Pancreas (tissue), 10 donors: Measurements from ENCODE around the gene DTD1. TPM values are rescaled to one million over a fixed set of nuclear protein-coding genes. Genes with fewer than 3 reads are reported as not detected.

Experiments used
- ATAC-seq, 4 donors: fragments of 200-7000 bp; cut with Tn5 transposase; one replicate each; pipeline versions ENCODE4 v1.8.0 to v1.9.1; 2020; ENCODE audit warnings: mild to moderate bottlenecking in 4 of 4, moderate library complexity in 4 of 4
- DNase-seq, 6 donors: peaks; one replicate each; pipeline ENCODE4 v3.0.0-alpha.2; 2020
- FAIRE-seq: peaks from 2 replicates; lab custom pipeline; 2012; peaks lifted over from hg19 to GRCh38; lab: Jason Lieb, UNC
- H3K27ac ChIP-seq, 4 donors: fragments of 200-600 bp; sonication (generic); 1 replicate in 3 of 4; 2 replicates in 1 of 4; pipeline versions ENCODE4 v1.5.0 to v1.8.0; 2020
- H3K27me3 ChIP-seq, 4 donors: fragments of 200-600 bp; one replicate each; pipeline ENCODE4 v1.8.0; 2021
- H3K36me3 ChIP-seq, 3 donors: fragments of 200-600 bp; sonication (generic) in 1 of 3; one replicate each; pipeline versions ENCODE4 v1.5.0 to v1.8.0; 2020 to 2021
- H3K4me1 ChIP-seq, 3 donors: fragments of 200-600 bp; one replicate each; pipeline ENCODE4 v1.8.0; 2021
- H3K4me3 ChIP-seq, 4 donors: fragments of 200-600 bp; sonication (generic) in 2 of 4; one replicate each; pipeline versions ENCODE4 v1.5.0 to v1.8.0; 2020 to 2021
- H3K9me3 ChIP-seq, 4 donors: fragments of 200-600 bp; one replicate each; pipeline ENCODE4 v1.8.0; 2021
- WGBS, 2 donors: extraction: QIAGEN DNeasy Blood & Tissue Kit; methylation state at CpG; one replicate each; pipeline ENCODE4 v1.1.7; 2013; 5-methylcytosine and 5-hydroxymethylcytosine counted together
- intact Hi-C, 3 donors: fragments of 100-400 bp; cut with DNase I; formaldehyde crosslinking; loops; one replicate each; pipeline versions ENCODE4 v1.11.1 to v1.14.2; 2022
- polyA plus RNA-seq, 2 donors: library from polyadenylated mRNA; stranded (reverse); fragments of 200-250 nt; gene quantifications; one replicate each; pipeline ENCODE4 v1.2.3, GENCODE V29; 2013
- total RNA-seq, 6 donors: library from RNA; stranded (reverse); fragmentation: NEBNext Ultra II Directional in 4 of 6; extraction: Animal tissue kit (Norgen Biotek cat#: 25700) in 4 of 6; gene quantifications; one replicate each; pipeline versions ENCODE4 v1.2.1 to v1.2.4, GENCODE V29; 2021 to 2023
- TF ChIP-seq, protein P1 (sequence below), 4 donors: fragments of 200-600 bp; sonication (generic) in 3 of 4; IDR thresholded peaks; one replicate each; pipeline versions ENCODE4 v1.5.0 to v1.8.0; 2021; ENCODE audit warnings: antibody characterized with exemption in 4 of 4
- donor health status: healthy with polysubstance abuse.
- donor health status: DM: no; HTN: no; CAD: no; lungs with moderate emphysema.
- donor health status: DM: no; HTN: no; CAD: no.
- donor health status: control.
- donor health status: control.
- donor health status: Bipolar disorder and iron deficiency.
- donor health status: DM: yes; HTN: yes; CAD: no.
- donor health status: DM: no; HTN: no; CAD: no.
- donor health status: DM: no; HTN: no; CAD: no.
- donor health status: DM: yes; HTN: yes; CAD: no.

DTD1 gene
- total and polyA plus RNA-seq, 8 donors, result 7.4 to 20.6 (median 12.1) TPM

- Histone ChIP-seq H3K36me3 (peaks cover 0 to 2% (median 0%) of the 10 kb centered on the region in 3 donors), H3K9me3 (no peaks in the 10 kb centered on the region), H3K27ac (no peak overlapping the region), H3K27me3 (no peaks in the 10 kb centered on the region), H3K4me1 (no peaks in the 10 kb centered on the region), H3K4me3 (no peak overlapping the region)
- FAIRE-seq (no peak), DNase-seq (no peak), ATAC-seq (no peak)
- 87 to 88% methylated on average over 3 of the region's 3 CpGs for WGBS, 2 donors
- intact Hi-C loops, result no loop called here
- TF ChIP-seq, protein P1, sequence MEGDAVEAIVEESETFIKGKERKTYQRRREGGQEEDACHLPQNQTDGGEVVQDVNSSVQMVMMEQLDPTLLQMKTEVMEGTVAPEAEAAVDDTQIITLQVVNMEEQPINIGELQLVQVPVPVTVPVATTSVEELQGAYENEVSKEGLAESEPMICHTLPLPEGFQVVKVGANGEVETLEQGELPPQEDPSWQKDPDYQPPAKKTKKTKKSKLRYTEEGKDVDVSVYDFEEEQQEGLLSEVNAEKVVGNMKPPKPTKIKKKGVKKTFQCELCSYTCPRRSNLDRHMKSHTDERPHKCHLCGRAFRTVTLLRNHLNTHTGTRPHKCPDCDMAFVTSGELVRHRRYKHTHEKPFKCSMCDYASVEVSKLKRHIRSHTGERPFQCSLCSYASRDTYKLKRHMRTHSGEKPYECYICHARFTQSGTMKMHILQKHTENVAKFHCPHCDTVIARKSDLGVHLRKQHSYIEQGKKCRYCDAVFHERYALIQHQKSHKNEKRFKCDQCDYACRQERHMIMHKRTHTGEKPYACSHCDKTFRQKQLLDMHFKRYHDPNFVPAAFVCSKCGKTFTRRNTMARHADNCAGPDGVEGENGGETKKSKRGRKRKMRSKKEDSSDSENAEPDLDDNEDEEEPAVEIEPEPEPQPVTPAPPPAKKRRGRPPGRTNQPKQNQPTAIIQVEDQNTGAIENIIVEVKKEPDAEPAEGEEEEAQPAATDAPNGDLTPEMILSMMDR (IDR thresholded peaks at IDR 0.05), result no peak
Measured at GRCh38 chr20:18740726-18741125, 152.9 kb downstream of the DTD1 start.

- no peaks in the 10 kb centered on the region for H3K27me3 ChIP-seq
- intact Hi-C loops, result no loop called here
- TF ChIP-seq, protein P1 (IDR thresholded peaks at IDR 0.05), result no peak
- H3K27ac ChIP-seq, result no peak overlapping the region
- no peaks in the 10 kb centered on the region for H3K9me3 ChIP-seq
- FAIRE-seq (no peak), DNase-seq (no peak), ATAC-seq (no peak)
- no peaks in the 10 kb centered on the region for H3K4me1 ChIP-seq
- WGBS, 2 donors, result 80 to 83% methylated on average over 3 of the region's 3 CpGs
- peaks cover 0 to 2% (median 0%) of the 10 kb centered on the region in 3 donors for H3K36me3 ChIP-seq
- no peak overlapping the region for H3K4me3 ChIP-seq
Measured at GRCh38 chr20:18742841-18743240, 155.0 kb downstream of the DTD1 start.

DNA sequence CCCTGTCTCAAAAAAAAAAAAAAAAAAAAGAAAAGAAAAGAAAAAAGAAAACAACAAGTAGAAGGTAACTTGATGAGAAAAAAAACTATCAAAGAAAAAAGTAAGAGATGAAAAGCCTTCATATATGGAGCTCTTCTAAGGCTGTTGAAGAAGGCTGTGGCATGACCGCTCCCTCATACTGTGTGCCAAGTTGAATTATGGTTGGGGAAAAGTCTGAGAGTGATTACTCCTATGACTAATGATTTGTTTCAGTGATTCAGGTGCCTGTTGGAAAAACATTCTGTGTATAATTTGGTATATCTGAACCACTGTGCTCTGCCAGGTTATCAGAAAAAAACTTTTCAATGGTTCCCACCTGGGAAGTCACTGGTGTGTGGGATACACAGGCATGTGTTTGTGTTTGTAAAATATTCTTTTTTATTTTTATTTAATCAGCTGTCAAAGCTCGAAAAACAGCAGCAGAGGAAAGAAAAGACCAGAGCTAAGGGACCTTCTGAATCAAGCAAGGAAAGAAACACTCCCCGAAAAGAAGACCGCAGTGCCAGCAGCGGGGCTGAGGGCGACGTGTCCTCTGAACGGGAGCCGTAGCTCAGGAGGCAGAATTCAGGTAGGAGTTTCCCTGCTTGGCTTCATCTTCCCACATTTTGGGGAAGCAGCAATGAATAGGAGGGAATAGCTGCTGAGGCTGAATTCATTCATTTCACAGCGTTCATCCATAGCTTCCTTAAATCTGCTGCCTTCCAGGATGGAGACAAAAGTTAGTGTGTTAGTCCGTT is 156.0 kb downstream of the DTD1 start:
- intact Hi-C loops, result no loop called here
- H3K36me3 ChIP-seq, result peaks cover 0 to 2% (median 0%) of the 10 kb centered on the region in 3 donors
- 89 to 93% methylated on average over 11 of the region's 11 CpGs for WGBS, 2 donors
- H3K27me3 ChIP-seq, result no peaks in the 10 kb centered on the region
- H3K9me3 ChIP-seq, result no peaks in the 10 kb centered on the region
- FAIRE-seq (no peak), DNase-seq (no peak), ATAC-seq (no peak)
- no peak overlapping the region for H3K27ac ChIP-seq
- H3K4me3 ChIP-seq, result no peak overlapping the region
- H3K4me1 ChIP-seq, result no peaks in the 10 kb centered on the region
- TF ChIP-seq, protein P1 (IDR thresholded peaks at IDR 0.05), result no peak

- no peak overlapping the region for H3K27ac ChIP-seq
- H3K27me3 ChIP-seq, result no peaks in the 10 kb centered on the region
- intact Hi-C loops, result no loop called here
- WGBS, 2 donors, result 74 to 83% methylated on average over 5 of the region's 5 CpGs
- DNase-seq (no peak), FAIRE-seq (no peak), ATAC-seq (no peak)
- no peaks in the 10 kb centered on the region for H3K4me1 ChIP-seq
- H3K4me3 ChIP-seq, result no peak overlapping the region
- H3K9me3 ChIP-seq, result no peaks in the 10 kb centered on the region
- H3K36me3 ChIP-seq, result peaks cover 0 to 2% (median 0%) of the 10 kb centered on the region in 3 donors
- TF ChIP-seq, protein P1 (IDR thresholded peaks at IDR 0.05), result no peak
Measured at GRCh38 chr20:18747090-18747489, 159.2 kb downstream of the DTD1 start.

GRCh38 chr20:18748987-18749386 is 161.1 kb downstream of the DTD1 start:
- intact Hi-C loops, result no loop called here
- WGBS, 2 donors, result 88 to 92% methylated on average over 5 of the region's 5 CpGs
- DNase-seq, result no peak
- Histone ChIP-seq H3K36me3 (peaks cover 0 to 2% (median 0%) of the 10 kb centered on the region in 3 donors), H3K4me1 (no peaks in the 10 kb centered on the region), H3K9me3 (no peaks in the 10 kb centered on the region), H3K27me3 (no peaks in the 10 kb centered on the region), H3K4me3 (no peak overlapping the region), H3K27ac (no peak overlapping the region)
- FAIRE-seq, result no peak
- ATAC-seq, result no peak
- TF ChIP-seq, protein P1 (IDR thresholded peaks at IDR 0.05), result no peak
